ENCODE measurements around the gene GAST. TPM values are rescaled to one million over a fixed set of nuclear protein-coding genes. Genes with fewer than 3 reads are reported as not detected.

Gene GAST
- total RNA-seq, 1 experiment from 2014 or later: not detected

DNA sequence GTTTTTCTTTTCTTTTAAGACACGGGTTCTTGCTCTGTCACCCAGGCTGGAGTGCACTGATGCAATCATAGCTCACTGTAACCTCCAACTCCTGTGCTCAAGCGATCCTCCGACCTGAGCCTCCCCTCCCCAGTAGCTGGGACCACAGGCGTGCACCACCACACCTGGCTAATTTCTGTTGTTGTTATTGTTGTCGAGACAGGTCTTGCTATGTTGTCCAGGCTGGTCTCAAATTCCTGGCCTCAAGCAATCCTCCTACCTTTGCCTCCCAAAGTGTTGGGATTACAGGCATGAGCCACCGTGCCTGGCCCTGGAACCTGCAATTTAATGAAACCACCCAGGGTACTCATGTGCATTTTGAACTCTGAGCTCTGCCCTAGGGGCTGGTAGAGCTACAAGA is 50.3 kb downstream of the GAST start:
- DNase-seq: no peak
- Histone ChIP-seq H3K27ac (ENCODE audit: insufficient read length, low read depth, low read length) (no peak overlapping the region), H3K4me1 (ENCODE audit: insufficient read depth, low read length) (no peaks in the 10 kb centered on the region), H2BK20ac (ENCODE audit: low read depth, low read length, poor library complexity, severe bottlenecking) (no peak overlapping the region), H3K79me1 (ENCODE audit: insufficient read depth, low read depth, low read length, poor library complexity, severe bottlenecking) (no peaks in the 10 kb centered on the region), H3K14ac (ENCODE audit: insufficient read depth, low read length) (no peak overlapping the region), H3K9me3 (ENCODE audit: control insufficient read depth, low read depth, low read length) (no peaks in the 10 kb centered on the region), H3T11ph (ENCODE audit: low read length) (no peak overlapping the region), H3K79me2 (ENCODE audit: insufficient read depth, low read length) (no peaks in the 10 kb centered on the region), H3K9ac (ENCODE audit: extremely low read depth, insufficient read length, low read length) (no peak overlapping the region), H3K4me2 (ENCODE audit: insufficient read depth, insufficient read length, low read length) (no peak overlapping the region), H3K56ac (ENCODE audit: insufficient read length, low read depth, low read length) (no peak overlapping the region), H2AFZ (ENCODE audit: low read length) (no peak overlapping the region), H4K20me1 (ENCODE audit: control insufficient read depth, insufficient read depth, insufficient read length) (no peaks in the 10 kb centered on the region), H4K8ac (replicated peaks; ENCODE audit: insufficient read length, low read depth, low read length) (no peak overlapping the region), H3K18ac (ENCODE audit: insufficient read length, low read depth, low read length) (no peak overlapping the region), H2AK5ac (ENCODE audit: insufficient read length, low read length) (no peak overlapping the region), H2BK12ac (ENCODE audit: insufficient read length, low read depth, low read length) (no peak overlapping the region), H4K91ac (ENCODE audit: insufficient read length, low read depth, low read length) (no peak overlapping the region), H4K5ac (ENCODE audit: insufficient read length, low read depth, low read length) (no peak overlapping the region), H2BK120ac (ENCODE audit: low read depth, low read length, poor library complexity, severe bottlenecking) (no peak overlapping the region), H2BK15ac (ENCODE audit: low read depth, low read length) (no peak overlapping the region), H3K23me2 (ENCODE audit: insufficient read length, low read depth, low read length, poor library complexity, severe bottlenecking) (no peaks in the 10 kb centered on the region), H2BK5ac (ENCODE audit: insufficient read length, low read length) (no peak overlapping the region), H3K4ac (ENCODE audit: low read depth, low read length) (no peak overlapping the region), H3K23ac (ENCODE audit: insufficient read length, low read depth, low read length) (no peak overlapping the region), H3K27me3 (ENCODE audit: insufficient read depth, low read length) (no peaks in the 10 kb centered on the region)
- Mint-ChIP-seq H3K9me3 (no peaks in the 10 kb centered on the region), H3K4me3 (no peak overlapping the region), H3K27ac (no peak overlapping the region), H3K27me3 (ENCODE audit: low read depth) (no peaks in the 10 kb centered on the region), H3K4me1 (no peaks in the 10 kb centered on the region), H3K36me3 (ENCODE audit: insufficient read depth in 1 of 3, low read depth in 3 of 3) (peaks cover 60 to 92% (median 89%) of the 10 kb centered on the region in 3 experiments)
- TF ChIP-seq, protein P1, sequence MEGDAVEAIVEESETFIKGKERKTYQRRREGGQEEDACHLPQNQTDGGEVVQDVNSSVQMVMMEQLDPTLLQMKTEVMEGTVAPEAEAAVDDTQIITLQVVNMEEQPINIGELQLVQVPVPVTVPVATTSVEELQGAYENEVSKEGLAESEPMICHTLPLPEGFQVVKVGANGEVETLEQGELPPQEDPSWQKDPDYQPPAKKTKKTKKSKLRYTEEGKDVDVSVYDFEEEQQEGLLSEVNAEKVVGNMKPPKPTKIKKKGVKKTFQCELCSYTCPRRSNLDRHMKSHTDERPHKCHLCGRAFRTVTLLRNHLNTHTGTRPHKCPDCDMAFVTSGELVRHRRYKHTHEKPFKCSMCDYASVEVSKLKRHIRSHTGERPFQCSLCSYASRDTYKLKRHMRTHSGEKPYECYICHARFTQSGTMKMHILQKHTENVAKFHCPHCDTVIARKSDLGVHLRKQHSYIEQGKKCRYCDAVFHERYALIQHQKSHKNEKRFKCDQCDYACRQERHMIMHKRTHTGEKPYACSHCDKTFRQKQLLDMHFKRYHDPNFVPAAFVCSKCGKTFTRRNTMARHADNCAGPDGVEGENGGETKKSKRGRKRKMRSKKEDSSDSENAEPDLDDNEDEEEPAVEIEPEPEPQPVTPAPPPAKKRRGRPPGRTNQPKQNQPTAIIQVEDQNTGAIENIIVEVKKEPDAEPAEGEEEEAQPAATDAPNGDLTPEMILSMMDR (conservative IDR thresholded peaks at IDR 0.05): no peak
- no CpG with 5 or more reads among the region's 6 CpGs for WGBS (ENCODE audit: extremely low coverage, insufficient read length, low lambda C conversion rate)
